ENCODE results near the gene PPP1R26.
"Not testable (repeated sequence)": the region's sequence is repeated elsewhere in the genome, so short reads cannot be mapped to it uniquely, and the experiment has no call there.

The PPP1R26 gene

GRCh38 chr9:135533113-135533512 lies 53.5 kb downstream of the PPP1R26 start:
- H3K27ac ChIP-seq = no peak overlapping the region
- TF ChIP-seq CTCF (conservative IDR thresholded peaks at IDR 0.05) (no peak), ZFX (IDR thresholded peaks at IDR 0.05) (no peak)

DNA sequence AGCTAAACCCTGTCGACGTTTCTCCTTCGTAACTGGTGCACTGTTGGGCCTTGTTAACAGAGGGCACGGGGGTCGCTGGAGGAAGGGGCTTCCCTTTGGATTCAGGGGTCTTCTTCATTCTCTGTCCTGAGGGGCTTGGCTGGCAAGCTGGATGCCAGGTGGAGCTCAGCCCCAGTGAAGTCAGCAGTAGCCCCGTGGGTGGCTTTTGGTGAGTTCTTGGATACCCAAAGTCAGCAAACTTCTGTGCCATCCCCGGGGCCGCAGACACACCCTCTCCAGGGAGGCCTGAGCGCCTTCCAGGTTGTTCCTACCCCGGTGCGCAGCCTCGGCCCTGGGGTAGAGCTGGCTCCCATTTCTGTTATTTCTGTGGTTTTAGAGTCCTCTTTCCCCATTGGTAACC lies 54.1 kb downstream of the PPP1R26 start:
- TF ChIP-seq CTCF (conservative IDR thresholded peaks at IDR 0.05) (no peak), ZFX (IDR thresholded peaks at IDR 0.05) (no peak)
- H3K27ac ChIP-seq = no peak overlapping the region

DNA sequence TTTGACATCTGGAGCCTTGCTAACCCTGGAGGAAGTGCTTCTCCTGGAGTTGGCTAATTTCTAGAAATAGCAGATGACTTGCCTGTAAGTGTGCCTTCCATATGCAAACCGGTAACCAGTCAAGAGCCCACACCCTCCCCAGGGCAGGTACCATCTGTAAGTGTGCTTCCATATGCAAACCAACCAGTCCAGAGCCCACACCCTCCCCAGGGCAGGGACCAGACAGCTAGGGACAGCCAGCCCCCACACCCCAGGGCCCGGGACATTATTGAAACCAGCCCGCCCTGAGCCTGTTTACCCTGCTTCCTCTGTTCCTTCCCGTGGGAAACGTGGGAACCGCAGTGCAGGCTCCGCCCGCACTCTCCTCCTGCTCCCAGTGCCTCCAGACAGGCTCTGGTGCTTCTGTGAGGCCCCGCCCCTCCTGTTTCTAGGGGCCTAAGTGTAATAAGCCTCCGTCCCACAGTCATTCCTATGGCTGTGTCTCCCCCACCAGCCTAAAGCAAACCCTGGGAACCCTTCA lies 54.7 kb downstream of the PPP1R26 start:
- H3K27ac ChIP-seq = not testable (repeated sequence)

GRCh38 chr9:135534826-135535225 lies 55.2 kb downstream of the PPP1R26 start:
- not testable (repeated sequence) for H3K27ac ChIP-seq

GRCh38 chr9:135535631-135536030 lies 56.0 kb downstream of the PPP1R26 start:
- H3K27ac ChIP-seq = not testable (repeated sequence)

- no peak for TF ChIP-seq CTCF (conservative IDR thresholded peaks at IDR 0.05)
- TF ChIP-seq ZFX (IDR thresholded peaks at IDR 0.05) = no peak
- H3K27ac ChIP-seq = no peak overlapping the region
Observed at GRCh38 chr9:135536216-135536615, 56.6 kb downstream of the PPP1R26 start.

Measured in C4-2B (cell line).